Hematopoietic multipotent progenitor cell (in vitro differentiated cells): ENCODE measurements around the gene MUC5B. TPM values are rescaled to one million over a fixed set of nuclear protein-coding genes. Genes with fewer than 3 reads are reported as not detected.
"Not testable (repeated sequence)": the region's sequence is repeated elsewhere in the genome, so short reads cannot be mapped to it uniquely, and the experiment has no call there.

Experiments used
- DNase-seq, 3 donors: peaks; one replicate each; pipeline ENCODE4 v3.0.0-alpha.2; 2011 to 2015; ENCODE audit warnings: low read depth in 2 of 3, low spot score in 2 of 3
- total RNA-seq: library from RNA; depleted of rRNA; stranded (reverse); fragments of >200 nt; gene quantifications from one replicate; pipeline ENCODE4 v1.2.3, GENCODE V29; 2012

MUC5B gene
- total RNA-seq, 1 donor, result under 0.01 TPM

DNA sequence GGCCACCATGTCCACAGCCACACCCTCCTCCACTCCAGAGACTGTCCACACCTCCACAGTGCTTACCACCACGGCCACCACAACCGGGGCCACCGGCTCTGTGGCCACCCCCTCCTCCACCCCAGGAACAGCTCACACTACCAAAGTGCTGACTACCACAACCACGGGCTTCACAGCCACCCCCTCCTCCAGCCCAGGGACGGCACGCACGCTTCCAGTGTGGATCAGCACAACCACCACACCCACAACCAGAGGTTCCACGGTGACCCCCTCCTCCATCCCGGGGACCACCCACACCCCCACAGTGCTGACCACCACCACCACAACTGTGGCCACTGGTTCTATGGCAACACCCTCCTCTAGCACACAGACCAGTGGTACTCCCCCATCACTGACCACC is 21.7 kb downstream of the MUC5B start:
- not testable (repeated sequence) for DNase-seq

DNA sequence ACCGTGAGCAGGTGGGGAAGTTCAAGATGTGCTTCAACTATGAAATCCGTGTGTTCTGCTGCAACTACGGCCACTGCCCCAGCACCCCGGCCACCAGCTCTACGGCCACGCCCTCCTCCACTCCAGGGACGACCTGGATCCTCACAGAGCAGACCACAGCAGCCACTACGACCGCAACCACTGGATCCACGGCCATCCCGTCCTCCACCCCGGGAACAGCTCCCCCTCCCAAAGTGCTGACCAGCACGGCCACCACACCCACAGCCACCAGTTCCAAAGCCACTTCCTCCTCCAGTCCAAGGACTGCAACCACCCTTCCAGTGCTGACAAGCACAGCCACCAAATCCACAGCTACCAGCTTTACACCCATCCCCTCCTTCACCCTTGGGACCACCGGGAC is 22.9 kb downstream of the MUC5B start:
- not testable (repeated sequence) for DNase-seq

DNA sequence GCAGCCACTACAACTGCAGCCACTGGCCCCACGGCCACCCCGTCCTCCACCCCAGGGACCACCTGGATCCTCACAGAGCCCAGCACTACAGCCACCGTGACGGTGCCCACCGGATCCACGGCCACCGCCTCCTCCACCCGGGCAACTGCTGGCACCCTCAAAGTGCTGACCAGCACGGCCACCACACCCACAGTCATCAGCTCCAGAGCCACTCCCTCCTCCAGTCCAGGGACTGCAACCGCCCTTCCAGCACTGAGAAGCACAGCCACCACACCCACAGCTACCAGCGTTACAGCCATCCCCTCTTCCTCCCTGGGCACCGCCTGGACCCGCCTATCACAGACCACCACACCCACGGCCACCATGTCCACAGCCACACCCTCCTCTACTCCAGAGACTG is 23.4 kb downstream of the MUC5B start:
- not testable (repeated sequence) for DNase-seq

DNA sequence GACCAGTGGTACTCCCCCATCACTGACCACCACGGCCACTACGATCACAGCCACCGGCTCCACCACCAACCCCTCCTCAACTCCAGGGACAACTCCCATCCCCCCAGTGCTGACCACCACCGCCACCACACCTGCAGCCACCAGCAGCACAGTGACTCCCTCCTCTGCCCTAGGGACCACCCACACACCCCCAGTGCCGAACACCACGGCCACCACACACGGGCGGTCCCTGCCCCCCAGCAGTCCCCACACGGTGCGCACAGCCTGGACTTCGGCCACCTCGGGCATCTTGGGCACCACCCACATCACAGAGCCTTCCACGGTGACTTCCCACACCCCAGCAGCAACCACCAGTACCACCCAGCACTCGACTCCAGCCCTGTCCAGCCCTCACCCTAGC is 24.2 kb downstream of the MUC5B start:
- DNase-seq, result not testable (repeated sequence)

DNA sequence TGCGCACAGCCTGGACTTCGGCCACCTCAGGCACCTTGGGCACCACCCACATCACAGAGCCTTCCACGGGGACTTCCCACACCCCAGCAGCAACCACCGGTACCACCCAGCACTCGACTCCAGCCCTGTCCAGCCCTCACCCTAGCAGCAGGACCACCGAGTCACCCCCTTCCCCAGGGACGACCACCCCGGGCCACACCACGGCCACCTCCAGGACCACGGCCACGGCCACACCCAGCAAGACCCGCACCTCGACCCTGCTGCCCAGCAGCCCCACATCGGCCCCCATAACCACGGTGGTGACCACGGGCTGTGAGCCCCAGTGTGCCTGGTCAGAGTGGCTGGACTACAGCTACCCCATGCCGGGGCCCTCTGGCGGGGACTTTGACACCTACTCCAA is 26.1 kb downstream of the MUC5B start:
- DNase-seq, result not testable (repeated sequence)

DNA sequence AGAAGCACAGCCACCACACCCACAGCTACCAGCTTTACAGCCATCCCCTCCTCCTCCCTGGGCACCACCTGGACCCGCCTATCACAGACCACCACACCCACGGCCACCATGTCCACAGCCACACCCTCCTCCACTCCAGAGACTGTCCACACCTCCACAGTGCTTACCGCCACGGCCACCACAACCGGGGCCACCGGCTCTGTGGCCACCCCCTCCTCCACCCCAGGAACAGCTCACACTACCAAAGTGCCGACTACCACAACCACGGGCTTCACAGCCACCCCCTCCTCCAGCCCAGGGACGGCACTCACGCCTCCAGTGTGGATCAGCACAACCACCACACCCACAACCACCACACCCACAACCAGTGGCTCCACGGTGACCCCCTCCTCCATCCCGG is 27.5 kb downstream of the MUC5B start:
- DNase-seq, result not testable (repeated sequence)

DNA sequence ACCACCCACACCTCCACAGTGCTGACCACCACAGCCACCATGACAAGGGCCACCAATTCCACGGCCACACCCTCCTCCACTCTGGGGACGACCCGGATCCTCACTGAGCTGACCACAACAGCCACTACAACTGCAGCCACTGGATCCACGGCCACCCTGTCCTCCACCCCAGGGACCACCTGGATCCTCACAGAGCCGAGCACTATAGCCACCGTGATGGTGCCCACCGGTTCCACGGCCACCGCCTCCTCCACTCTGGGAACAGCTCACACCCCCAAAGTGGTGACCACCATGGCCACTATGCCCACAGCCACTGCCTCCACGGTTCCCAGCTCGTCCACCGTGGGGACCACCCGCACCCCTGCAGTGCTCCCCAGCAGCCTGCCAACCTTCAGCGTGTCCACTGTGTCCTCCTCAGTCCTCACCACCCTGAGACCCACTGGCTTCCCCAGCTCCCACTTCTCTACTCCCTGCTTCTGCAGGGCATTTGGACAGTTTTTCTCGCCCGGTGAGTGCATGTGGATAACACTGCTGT is 28.4 kb downstream of the MUC5B start:
- no peak for DNase-seq

DNA sequence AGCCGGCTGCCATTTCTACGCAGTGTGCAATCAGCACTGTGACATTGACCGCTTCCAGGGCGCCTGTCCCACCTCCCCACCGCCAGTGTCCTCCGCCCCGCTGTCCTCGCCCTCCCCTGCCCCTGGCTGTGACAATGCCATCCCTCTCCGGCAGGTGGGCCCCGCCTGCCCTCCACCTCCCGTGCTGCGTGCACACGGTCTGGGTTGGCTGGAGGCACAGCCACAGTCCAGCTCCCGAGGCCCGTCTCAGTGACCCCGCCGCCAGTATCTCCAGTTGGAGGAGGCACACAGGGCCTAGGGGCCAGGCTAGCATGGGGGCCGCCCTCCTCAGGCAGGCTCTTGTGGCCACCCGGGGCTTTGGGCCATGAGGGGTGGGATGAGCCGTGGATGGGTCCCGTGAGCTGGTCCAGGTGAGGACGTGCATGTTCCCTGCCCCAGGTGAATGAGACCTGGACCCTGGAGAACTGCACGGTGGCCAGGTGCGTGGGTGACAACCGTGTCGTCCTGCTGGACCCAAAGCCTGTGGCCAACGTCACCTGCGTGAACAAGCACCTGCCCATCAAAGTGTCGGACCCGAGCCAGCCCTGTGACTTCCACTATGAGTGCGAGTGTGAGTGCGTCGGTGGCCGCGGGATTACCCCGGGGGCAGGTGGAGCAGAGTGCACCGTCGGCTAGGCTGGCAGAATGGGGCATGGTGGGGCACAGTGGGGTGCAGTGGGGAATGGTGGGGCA is 29.7 kb downstream of the MUC5B start:
- DNase-seq, result no peak

DNA sequence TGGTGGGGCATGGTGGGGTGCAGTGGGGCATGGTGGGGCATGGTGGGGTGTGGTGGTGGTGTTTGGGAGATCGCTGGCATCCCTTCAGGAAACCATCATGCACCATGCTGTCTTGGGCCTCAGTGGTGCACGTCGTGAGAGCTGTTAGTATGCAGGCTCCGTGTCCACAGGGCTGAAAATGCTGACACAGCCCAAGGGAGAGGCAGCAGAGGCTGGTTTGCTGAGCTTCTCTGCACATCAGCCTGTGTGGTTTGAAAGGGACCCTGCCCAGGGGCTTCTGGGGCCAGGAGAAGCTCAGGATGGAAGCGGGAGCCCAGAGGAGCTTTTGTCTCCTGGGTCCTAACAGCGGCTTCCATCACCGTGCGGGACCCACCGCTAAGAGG is 30.2 kb downstream of the MUC5B start:
- no peak for DNase-seq

DNA sequence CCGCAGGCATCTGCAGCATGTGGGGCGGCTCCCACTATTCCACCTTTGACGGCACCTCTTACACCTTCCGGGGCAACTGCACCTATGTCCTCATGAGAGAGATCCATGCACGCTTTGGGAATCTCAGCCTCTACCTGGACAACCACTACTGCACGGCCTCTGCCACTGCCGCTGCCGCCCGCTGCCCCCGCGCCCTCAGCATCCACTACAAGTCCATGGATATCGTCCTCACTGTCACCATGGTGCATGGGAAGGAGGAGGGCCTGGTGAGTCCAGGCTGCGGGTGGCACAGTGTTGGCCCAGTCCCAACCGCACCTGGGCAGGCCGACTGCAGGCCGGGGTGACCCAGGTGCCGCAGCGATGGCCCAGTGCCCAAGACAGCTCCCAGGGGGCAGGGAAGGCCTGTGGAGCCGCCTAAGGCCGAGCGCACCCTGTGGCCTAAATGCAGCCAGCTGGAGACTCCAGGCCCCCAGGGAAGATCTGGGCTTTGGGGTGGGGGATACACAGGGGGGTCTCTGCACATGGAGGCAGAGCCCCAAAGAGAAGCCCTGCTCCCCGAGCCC is 31.3 kb downstream of the MUC5B start:
- no peak for DNase-seq

DNA sequence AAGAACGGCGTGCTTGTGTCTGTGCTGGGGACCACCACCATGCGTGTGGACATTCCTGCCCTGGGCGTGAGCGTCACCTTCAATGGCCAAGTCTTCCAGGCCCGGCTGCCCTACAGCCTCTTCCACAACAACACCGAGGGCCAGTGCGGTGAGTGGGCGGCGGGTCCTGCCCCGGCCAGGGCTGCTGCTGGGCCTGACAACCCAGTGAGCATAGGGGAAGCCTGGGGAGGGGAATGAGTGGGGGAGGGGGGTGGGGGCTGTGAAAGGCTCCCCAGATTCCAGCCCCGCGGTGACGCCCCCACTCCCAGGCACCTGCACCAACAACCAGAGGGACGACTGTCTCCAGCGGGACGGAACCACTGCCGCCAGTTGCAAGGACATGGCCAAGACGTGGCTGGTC is 31.9 kb downstream of the MUC5B start:
- no peak for DNase-seq

DNA sequence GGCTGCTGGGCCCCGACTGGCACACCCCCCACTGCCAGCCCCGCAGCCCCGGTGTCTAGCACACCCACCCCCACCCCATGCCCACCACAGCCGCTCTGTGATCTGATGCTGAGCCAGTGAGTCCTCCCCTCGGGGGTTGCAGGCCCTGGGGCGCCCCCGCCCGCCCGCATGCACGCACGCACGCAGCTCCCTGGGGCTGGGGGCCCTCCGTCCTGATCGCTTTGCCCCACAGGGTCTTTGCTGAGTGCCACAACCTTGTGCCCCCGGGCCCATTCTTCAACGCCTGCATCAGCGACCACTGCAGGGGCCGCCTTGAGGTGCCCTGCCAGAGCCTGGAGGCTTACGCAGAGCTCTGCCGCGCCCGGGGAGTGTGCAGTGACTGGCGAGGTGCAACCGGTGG is 32.3 kb downstream of the MUC5B start:
- no peak for DNase-seq

DNA sequence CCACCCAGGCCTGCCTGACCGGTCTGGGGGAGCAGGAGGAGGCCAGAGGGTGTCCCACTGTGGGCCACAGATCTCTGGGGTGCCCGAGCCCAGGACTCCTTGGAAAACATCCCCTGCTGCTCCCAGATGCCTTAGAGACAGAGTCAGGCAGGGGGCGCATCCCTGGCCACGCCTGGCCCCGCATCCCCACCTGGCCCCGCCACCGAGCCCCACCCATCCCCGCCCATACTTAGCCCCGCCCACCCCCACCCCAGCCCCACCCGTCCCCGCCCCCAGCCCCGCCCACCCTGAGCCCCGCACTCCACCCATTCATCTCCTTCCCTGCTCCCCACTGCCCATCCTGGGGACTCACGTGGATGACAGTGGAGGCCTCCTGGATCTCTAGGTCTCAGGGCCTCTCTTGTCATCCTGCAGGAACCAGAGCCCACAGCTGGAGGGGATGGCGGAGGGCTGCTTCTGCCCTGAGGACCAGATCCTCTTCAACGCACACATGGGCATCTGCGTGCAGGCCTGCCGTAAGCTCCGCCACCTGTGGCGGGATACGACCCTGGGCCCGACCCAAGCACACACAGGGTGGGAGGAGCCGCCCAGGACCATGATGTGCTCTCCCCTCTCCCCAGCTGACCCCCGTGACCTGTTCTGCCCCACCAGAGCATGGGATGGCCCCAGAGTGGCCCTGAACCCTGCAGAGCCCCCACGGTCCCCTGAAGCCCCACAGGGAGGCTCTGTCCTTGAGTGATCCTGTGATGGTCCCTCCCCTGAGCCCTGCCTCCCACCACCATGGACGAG is 33.6 kb downstream of the MUC5B start:
- no peak for DNase-seq

DNA sequence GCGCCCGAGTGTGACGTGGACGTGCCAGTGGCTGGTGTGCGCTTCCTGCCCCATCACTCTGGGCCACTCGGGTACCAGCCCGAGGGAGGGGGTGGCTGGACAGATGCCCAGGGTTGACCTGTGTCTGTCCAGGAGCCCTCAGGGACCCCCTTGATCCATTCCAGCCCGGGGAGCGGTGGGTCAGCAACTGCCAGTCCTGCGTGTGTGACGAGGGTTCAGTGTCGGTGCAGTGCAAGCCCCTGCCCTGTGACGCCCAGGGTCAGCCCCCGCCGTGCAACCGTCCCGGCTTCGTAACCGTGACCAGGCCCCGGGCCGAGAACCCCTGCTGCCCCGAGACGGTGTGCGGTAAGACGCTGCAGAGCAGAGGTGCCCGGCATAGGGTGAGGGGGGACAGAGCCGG is 34.5 kb downstream of the MUC5B start:
- no peak for DNase-seq

DNA sequence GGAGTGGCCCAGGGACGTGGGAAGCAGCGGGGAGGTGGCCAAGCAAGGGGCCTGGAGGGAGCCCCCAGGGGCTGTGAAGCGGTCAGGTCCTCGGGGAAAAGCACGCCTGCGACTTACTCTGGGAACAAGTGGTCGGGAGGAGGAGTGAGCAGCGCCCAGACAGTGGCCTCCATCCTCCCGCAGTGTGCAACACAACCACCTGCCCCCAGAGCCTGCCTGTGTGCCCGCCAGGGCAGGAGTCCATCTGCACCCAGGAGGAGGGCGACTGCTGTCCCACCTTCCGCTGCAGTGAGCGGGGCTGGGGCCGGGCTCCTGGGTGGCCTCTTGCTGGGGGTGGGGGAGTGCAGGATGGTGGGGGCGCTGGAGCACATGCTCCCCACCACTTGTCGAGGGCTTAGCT is 35.0 kb downstream of the MUC5B start:
- no peak for DNase-seq

DNA sequence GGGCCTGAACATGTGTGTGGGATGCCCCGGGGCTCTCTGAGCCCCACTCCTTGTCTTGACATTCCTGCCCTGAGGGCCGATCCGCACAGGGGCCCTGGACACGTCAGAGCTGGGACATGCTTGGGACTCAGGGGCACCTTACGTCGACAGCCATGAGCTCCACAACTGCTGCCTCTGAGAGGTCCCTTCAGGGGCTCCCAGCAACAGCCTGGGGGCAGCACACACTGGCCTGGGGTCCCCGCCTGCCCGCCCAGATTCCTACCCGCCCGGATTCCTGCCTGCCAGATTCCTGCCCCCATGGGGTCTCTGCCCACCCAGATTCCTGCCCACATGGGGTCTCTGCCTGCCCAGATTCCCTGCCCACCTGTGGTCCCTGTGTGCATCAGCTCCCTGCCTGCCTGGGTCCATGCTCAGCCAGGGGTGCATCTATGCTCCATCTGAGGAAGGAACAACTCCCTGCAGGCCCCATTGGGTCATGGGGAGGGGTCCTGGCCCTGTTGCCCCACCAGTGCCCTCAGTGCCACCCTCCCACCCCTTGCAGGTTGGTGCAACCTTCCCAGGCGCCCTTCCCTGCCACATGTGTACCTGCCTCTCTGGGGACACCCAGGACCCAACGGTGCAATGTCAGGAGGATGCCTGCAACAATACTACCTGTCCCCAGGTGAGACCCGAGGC is 35.7 kb downstream of the MUC5B start:
- no peak for DNase-seq

DNA sequence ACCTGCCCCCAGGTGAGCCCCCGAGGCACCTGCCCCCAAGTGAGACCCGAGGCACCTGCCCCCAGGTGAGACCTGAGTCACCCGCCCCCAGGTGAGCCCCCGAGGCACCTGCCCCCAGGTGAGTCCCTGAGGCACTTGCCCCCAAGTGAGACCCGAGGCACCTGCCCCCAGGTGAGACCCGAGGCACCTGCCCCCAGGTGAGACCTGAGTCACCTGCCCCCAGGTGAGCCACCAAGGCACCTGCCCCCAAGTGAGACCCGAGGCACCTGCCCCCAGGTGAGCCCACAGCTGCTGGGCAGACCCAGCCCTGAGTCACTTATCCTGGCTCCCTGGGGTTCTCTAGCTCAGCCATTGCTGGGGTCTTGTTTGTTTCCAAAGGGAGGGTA is 36.2 kb downstream of the MUC5B start:
- no peak for DNase-seq

DNA sequence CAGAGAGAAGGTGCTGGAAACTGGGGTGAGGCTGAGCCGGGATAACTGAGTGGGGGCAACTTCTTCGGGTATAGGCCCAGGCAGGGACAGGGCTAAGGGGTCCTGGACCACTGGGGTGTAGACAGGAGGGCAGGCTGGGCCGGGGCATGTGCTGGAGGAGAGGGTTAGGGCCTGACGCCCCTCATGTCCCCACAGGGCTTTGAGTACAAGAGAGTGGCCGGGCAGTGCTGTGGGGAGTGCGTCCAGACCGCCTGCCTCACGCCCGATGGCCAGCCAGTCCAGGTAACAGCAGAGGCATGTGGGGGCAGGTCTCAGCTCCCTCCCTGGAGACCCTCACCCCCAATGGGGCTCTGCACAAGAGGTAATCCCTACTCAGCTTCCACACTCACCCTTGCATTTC is 36.7 kb downstream of the MUC5B start:
- no peak for DNase-seq

DNA sequence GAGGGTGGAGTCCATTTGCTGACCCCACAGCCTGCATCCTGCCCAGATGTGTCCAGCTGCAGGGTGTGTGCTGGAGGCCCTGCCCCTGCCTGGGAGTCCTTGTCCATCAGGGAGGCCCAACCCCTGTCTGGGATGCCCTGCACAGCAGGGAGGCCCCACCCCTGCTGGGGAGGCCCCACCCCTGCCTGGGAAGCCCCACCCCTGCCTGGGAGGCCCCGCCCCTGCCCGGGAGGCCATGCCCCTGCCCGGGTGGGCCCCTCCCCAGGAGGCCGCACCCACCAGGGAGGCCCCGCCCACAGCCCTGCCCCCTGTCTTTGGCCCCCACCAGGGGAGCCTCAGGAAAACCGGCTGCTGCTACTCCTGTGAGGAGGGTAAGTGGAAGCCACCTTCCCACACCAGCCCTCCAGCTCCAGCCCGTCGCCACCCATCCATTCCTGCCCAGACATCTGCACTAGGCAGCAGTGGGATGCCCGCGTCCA is 37.2 kb downstream of the MUC5B start:
- peak in 1 of 3 donors; percentile 1 for DNase-seq

DNA sequence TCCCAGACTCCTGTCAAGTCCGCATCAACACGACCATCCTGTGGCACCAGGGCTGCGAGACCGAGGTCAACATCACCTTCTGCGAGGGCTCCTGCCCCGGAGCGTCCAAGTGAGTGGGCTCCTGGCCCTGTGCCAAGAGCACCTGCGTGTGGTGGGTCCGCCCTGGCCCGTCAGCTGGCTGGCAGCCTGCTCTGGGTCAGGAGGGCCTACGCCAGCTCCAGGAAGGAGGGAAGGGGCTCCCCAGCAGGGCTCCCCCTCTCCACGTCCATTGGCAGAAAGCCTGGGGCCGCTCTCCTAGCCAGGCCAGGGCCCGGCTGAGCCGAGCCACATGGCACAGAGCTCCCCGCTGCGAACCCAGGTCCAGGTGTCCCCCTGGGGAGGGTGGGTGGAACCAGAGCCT is 37.8 kb downstream of the MUC5B start:
- no peak for DNase-seq
